HCT116 (cell line): Measurements from ENCODE around the gene IFI27L2. TPM values are rescaled to one million over a fixed set of nuclear protein-coding genes. Genes with fewer than 3 reads are reported as not detected.

Source experiments
- ATAC-seq: fragments of 200-7000 bp; cut with Tn5 transposase; 2 replicates; pipeline ENCODE4 v1.9.1; 2020; ENCODE audit warnings: mild to moderate bottlenecking, moderate library complexity
- BruUV-seq: library from RNA; stranded (reverse); fragments of 400-500 nt; replicated peaks from 2 replicates; lab custom pipeline; 2021; lab: Mats Ljungman, UMichigan
- CTCF ChIA-PET: fragments of 300-600 bp; sonication (Branson Sonifier 250); formaldehyde crosslinking; loops from one replicate; lab custom pipeline; 2021; ENCODE audit warnings: antibody characterized with exemption; lab: Charles Lee
- POLR2A ChIA-PET: fragments of 300-600, 350-600 bp; sonication (Branson Sonifier 250); formaldehyde crosslinking; loops from one replicate; lab custom pipeline; 2021; ENCODE audit warnings: antibody characterized with exemption; lab: Charles Lee
- RAD21 ChIA-PET, 2 experiments: fragments of 300-600 bp; sonication (Branson Sonifier 250); formaldehyde crosslinking; loops; one replicate each; lab custom pipeline; 2023; ENCODE audit warnings: low total read pairs in 2 of 2; ENCODE audit not compliant: uncharacterized antibody in 2 of 2, unreplicated experiment in 2 of 2, low non-redundant PET in 1 of 2; lab: Charles Lee
- DNase-seq: peaks from one replicate; pipeline ENCODE4 v3.0.0-alpha.2; 2010; ENCODE audit warnings: low read depth, low spot score
- H2AFZ ChIP-seq: fragments of 200-600 bp; shearing (Covaris generic), sonication (generic); 2 replicates; pipeline ENCODE4 v1.6.1; 2017; ENCODE audit warnings: low read depth, mixed run types, mixed read lengths, antibody characterized with exemption, low read length; ENCODE audit not compliant: poor library complexity, severe bottlenecking
- H3K27ac ChIP-seq: 2 replicates; pipeline ENCODE4 v1.5.1; 2012; ENCODE audit warnings: low read depth, low read length
- H3K27me3 ChIP-seq: fragments of 200-600 bp; sonication (generic); 2 replicates; pipeline ENCODE4 v1.6.1; 2016; ENCODE audit warnings: mixed run types, low read length, mixed read lengths; ENCODE audit not compliant: insufficient read depth
- H3K36me3 ChIP-seq, 2 experiments: fragments of 200-500 bp in 1 of 2; fragments of 200-600 bp in 1 of 2; sonication (Bioruptor generic) in 1 of 2; sonication (generic) in 1 of 2; 2 replicates each; pipeline versions ENCODE4 v1.5.1 to v1.6.1; 2014 to 2016; ENCODE audit warnings: low read length in 2 of 2, inconsistent platforms in 1 of 2, mixed read lengths in 1 of 2, mixed run types in 1 of 2; ENCODE audit not compliant: insufficient read depth in 2 of 2, control insufficient read depth in 1 of 2
- H3K4me1 ChIP-seq, 2 experiments: fragments of 200-600 bp in 1 of 2; sonication (generic) in 1 of 2; 2 replicates each; pipeline versions ENCODE4 v1.5.1 to v1.6.1; 2012 to 2017; ENCODE audit warnings: low read length in 2 of 2, inconsistent platforms in 1 of 2, mild to moderate bottlenecking in 1 of 2, mixed read lengths in 1 of 2, mixed run types in 1 of 2, moderate library complexity in 1 of 2; ENCODE audit not compliant: insufficient read depth in 2 of 2, control insufficient read depth in 1 of 2
- H3K4me2 ChIP-seq: fragments of 200-600 bp; sonication (generic); 2 replicates; pipeline ENCODE4 v1.6.1; 2017; ENCODE audit warnings: mixed run types, low read length, mixed read lengths
- H3K4me3 ChIP-seq, 2 experiments: fragments of 200-600 bp in 1 of 2; sonication (generic) in 1 of 2; replicated peaks in 1 of 2; 2 replicates each; pipeline ENCODE4 v1.5.1; 2011 to 2016; ENCODE audit warnings: low read length in 2 of 2, control low read depth in 1 of 2, low read depth in 1 of 2, mild to moderate bottlenecking in 1 of 2, mixed read lengths in 1 of 2, mixed run types in 1 of 2
- H3K79me2 ChIP-seq: fragments of 200-600 bp; sonication (generic); 2 replicates; pipeline ENCODE4 v1.6.1; 2017; ENCODE audit warnings: mild to moderate bottlenecking, mixed run types, low read length, moderate library complexity, mixed read lengths; ENCODE audit not compliant: insufficient read depth
- H3K9ac ChIP-seq: fragments of 200-600 bp; sonication (generic); 2 replicates; pipeline ENCODE4 v1.6.1; 2016; ENCODE audit warnings: low read length, mixed read lengths
- H3K9me2 ChIP-seq: fragments of 200-600 bp; sonication (generic), shearing (Covaris generic); 2 replicates; pipeline ENCODE4 v1.6.1; 2017; ENCODE audit warnings: mixed run types, mild to moderate bottlenecking, moderate library complexity; ENCODE audit not compliant: insufficient read depth
- H3K9me3 ChIP-seq, 2 experiments: fragments of 200-500 bp in 1 of 2; fragments of 200-600 bp in 1 of 2; sonication (Bioruptor generic) in 1 of 2; sonication (generic) in 1 of 2; 2 replicates each; pipeline ENCODE4 v1.6.1; 2014 to 2017; ENCODE audit warnings: low read length in 2 of 2, mixed read lengths in 2 of 2, inconsistent platforms in 1 of 2, low read depth in 1 of 2, mild to moderate bottlenecking in 1 of 2, mixed run types in 1 of 2, moderate library complexity in 1 of 2; ENCODE audit not compliant: control insufficient read depth in 1 of 2, insufficient read depth in 1 of 2
- H4K20me1 ChIP-seq: fragments of 200-600 bp; sonication (generic), shearing (Covaris generic); 2 replicates; pipeline ENCODE4 v1.6.1; 2017; ENCODE audit warnings: mixed run types, mild to moderate bottlenecking, moderate library complexity; ENCODE audit not compliant: insufficient read depth
- CBX3 ChIP-seq: IDR thresholded peaks from 2 replicates; pipeline ENCODE4 v1.6.1; 2012; ENCODE audit warnings: low read depth
- EGR1 ChIP-seq: IDR thresholded peaks from 2 replicates; pipeline ENCODE4 v1.6.1; 2012; ENCODE audit warnings: low read depth
- ELF1 ChIP-seq: IDR thresholded peaks from 2 replicates; pipeline ENCODE4 v1.6.1; 2012; ENCODE audit warnings: low read depth, borderline replicate concordance
- EZH2phosphoT487 ChIP-seq: fragments of 200-600 bp; IDR thresholded peaks from 2 replicates; pipeline ENCODE4 v1.6.1; 2018; ENCODE audit warnings: antibody characterized with exemption, borderline replicate concordance
- POLR2A ChIP-seq: IDR thresholded peaks from 2 replicates; pipeline ENCODE4 v1.7.0; 2011; ENCODE audit warnings: borderline replicate concordance; ENCODE audit not compliant: insufficient read depth, insufficient read length; ENCODE audit errors: extremely low read depth
- POLR2AphosphoS5 ChIP-seq: IDR thresholded peaks from 2 replicates; pipeline ENCODE4 v1.6.1; 2011; ENCODE audit warnings: mild to moderate bottlenecking, low read depth, low read length, moderate library complexity
- SIN3A ChIP-seq: IDR thresholded peaks from 2 replicates; pipeline ENCODE4 v1.6.1; 2012; ENCODE audit warnings: low read depth
- SRF ChIP-seq: IDR thresholded peaks from 2 replicates; pipeline ENCODE4 v1.6.1; 2012; ENCODE audit warnings: low read depth
- YY1 ChIP-seq: IDR thresholded peaks from 2 replicates; pipeline ENCODE4 v1.6.1; 2011; ENCODE audit warnings: low read length, low read depth, moderate library complexity, mild to moderate bottlenecking; ENCODE audit not compliant: insufficient replicate concordance; ENCODE audit errors: extremely low read depth
- intact Hi-C: fragments of 100-400 bp; cut with micrococcal nuclease; formaldehyde crosslinking; loops from 2 replicates; pipeline ENCODE4 v1.10.0; 2022
- total RNA-seq: library from RNA; stranded (reverse); gene quantifications from one replicate; pipeline ENCODE4 v1.2.1, GENCODE V29; 2021; ENCODE audit not compliant: unreplicated experiment
- TF ChIP-seq, protein P1 (sequence below): IDR thresholded peaks from 2 replicates; pipeline ENCODE4 v1.6.1; 2012; ENCODE audit warnings: low read depth
- TF ChIP-seq, protein P2 (sequence below), 3 experiments: fragments of 200-600 bp in 1 of 3; sonication (generic) in 1 of 3; IDR thresholded peaks in 2 of 3; conservative IDR thresholded peaks in 1 of 3; 2 replicates each; pipeline ENCODE4 v1.5.1; 2012 to 2017; ENCODE audit warnings: low read depth in 2 of 3, low read length in 2 of 3, antibody characterized with exemption in 1 of 3, borderline replicate concordance in 1 of 3, control low read depth in 1 of 3, mild to moderate bottlenecking in 1 of 3, mixed read lengths in 1 of 3, mixed run types in 1 of 3, moderate library complexity in 1 of 3; ENCODE audit not compliant: insufficient read depth in 1 of 3
- TF ChIP-seq, protein P3 (sequence below): IDR thresholded peaks from 2 replicates; pipeline ENCODE4 v1.6.1; 2011; ENCODE audit warnings: mild to moderate bottlenecking, low read length, moderate library complexity; ENCODE audit not compliant: insufficient replicate concordance; ENCODE audit errors: extremely low read depth
- TF ChIP-seq, protein P4 (sequence below): IDR thresholded peaks from 2 replicates; pipeline ENCODE4 v1.6.1; 2012
- TF ChIP-seq, protein P5 (sequence below): IDR thresholded peaks from 2 replicates; pipeline ENCODE4 v1.6.1; 2012

The IFI27L2 gene
- total RNA-seq, 1 experiment from 2014 or later, result 42.9 TPM

DNA sequence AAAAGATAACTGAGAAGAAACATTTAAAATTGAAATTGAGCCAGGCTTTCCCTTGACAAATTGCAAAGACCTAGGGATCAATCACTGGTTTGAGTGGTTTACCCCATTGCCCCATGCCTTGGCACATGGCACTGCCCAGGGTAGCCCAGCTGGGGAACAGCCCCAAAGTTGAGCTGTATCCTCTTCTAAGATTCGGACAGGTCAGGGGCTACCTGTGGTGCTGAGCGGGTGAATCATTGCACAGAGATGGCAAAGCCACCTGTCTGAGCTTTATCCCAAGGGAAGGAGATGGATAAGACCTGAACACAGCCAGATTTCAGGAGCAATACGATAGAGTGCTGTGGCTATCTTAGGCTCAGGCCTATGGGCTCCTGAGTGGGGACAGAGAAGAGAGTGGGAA is 7.0 kb downstream of the IFI27L2 start (continued):
- no peak for TF ChIP-seq POLR2AphosphoS5

DNA sequence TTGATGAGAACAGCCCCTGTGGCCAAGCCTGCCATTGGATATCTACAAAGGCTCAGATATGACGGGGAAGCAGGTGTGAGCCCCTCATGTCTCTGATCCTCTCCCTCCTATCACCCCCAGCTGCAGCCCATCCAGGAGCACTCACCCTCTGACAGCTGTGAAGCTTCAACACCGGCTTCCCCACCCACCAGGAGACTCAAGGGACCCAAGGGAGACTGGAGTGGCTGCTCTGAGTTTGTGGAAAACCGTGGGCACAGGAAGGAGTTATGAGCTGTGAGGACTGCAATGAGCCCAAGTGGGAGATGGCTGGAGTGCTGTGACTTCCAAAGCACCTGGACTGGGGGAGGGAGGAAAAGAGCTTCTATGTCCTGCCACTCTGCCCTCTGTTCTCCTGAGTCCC is 7.9 kb downstream of the IFI27L2 start:
- Histone ChIP-seq H3K4me1 (no peaks in the 10 kb centered on the region), H3K79me2 (no peaks in the 10 kb centered on the region), H3K9me3 (peaks cover 0 to 11% of the 10 kb centered on the region in 2 experiments; a peak in 2 of 4 replicates), H3K27me3 (peaks cover 3% of the 10 kb centered on the region; the same call in 1 of the 2 replicates), H4K20me1 (no peaks in the 10 kb centered on the region), H3K36me3 (no peaks in the 10 kb centered on the region), H2AFZ (no peak overlapping the region), H3K4me2 (no peak overlapping the region), H3K9ac (no peak overlapping the region), H3K4me3 (no peak overlapping the region), H3K9me2 (no peaks in the 10 kb centered on the region), H3K27ac (no peak overlapping the region)
- intact Hi-C loops, result no loop called here
- RAD21 ChIA-PET, result no interaction called here
- POLR2A ChIA-PET, result no interaction called here
- BruUV-seq, result no TSS peak
- no peak for ATAC-seq
- no peak for DNase-seq
- CTCF ChIA-PET, result no interaction called here
- TF ChIP-seq SIN3A, result no peak
- no peak for TF ChIP-seq EGR1
- no peak for TF ChIP-seq EZH2phosphoT487
- no peak for TF ChIP-seq YY1
- TF ChIP-seq, protein P1, sequence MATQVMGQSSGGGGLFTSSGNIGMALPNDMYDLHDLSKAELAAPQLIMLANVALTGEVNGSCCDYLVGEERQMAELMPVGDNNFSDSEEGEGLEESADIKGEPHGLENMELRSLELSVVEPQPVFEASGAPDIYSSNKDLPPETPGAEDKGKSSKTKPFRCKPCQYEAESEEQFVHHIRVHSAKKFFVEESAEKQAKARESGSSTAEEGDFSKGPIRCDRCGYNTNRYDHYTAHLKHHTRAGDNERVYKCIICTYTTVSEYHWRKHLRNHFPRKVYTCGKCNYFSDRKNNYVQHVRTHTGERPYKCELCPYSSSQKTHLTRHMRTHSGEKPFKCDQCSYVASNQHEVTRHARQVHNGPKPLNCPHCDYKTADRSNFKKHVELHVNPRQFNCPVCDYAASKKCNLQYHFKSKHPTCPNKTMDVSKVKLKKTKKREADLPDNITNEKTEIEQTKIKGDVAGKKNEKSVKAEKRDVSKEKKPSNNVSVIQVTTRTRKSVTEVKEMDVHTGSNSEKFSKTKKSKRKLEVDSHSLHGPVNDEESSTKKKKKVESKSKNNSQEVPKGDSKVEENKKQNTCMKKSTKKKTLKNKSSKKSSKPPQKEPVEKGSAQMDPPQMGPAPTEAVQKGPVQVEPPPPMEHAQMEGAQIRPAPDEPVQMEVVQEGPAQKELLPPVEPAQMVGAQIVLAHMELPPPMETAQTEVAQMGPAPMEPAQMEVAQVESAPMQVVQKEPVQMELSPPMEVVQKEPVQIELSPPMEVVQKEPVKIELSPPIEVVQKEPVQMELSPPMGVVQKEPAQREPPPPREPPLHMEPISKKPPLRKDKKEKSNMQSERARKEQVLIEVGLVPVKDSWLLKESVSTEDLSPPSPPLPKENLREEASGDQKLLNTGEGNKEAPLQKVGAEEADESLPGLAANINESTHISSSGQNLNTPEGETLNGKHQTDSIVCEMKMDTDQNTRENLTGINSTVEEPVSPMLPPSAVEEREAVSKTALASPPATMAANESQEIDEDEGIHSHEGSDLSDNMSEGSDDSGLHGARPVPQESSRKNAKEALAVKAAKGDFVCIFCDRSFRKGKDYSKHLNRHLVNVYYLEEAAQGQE, result no peak
- TF ChIP-seq, protein P2, sequence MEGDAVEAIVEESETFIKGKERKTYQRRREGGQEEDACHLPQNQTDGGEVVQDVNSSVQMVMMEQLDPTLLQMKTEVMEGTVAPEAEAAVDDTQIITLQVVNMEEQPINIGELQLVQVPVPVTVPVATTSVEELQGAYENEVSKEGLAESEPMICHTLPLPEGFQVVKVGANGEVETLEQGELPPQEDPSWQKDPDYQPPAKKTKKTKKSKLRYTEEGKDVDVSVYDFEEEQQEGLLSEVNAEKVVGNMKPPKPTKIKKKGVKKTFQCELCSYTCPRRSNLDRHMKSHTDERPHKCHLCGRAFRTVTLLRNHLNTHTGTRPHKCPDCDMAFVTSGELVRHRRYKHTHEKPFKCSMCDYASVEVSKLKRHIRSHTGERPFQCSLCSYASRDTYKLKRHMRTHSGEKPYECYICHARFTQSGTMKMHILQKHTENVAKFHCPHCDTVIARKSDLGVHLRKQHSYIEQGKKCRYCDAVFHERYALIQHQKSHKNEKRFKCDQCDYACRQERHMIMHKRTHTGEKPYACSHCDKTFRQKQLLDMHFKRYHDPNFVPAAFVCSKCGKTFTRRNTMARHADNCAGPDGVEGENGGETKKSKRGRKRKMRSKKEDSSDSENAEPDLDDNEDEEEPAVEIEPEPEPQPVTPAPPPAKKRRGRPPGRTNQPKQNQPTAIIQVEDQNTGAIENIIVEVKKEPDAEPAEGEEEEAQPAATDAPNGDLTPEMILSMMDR (IDR thresholded peaks at IDR 0.05 in 2 of 3, conservative IDR thresholded peaks at IDR 0.05 in 1 of 3; ENCODE audit: borderline replicate concordance in 1 of 3, insufficient read depth in 1 of 3, low read depth in 2 of 3, low read length in 2 of 3), result no peak
- TF ChIP-seq, protein P3, sequence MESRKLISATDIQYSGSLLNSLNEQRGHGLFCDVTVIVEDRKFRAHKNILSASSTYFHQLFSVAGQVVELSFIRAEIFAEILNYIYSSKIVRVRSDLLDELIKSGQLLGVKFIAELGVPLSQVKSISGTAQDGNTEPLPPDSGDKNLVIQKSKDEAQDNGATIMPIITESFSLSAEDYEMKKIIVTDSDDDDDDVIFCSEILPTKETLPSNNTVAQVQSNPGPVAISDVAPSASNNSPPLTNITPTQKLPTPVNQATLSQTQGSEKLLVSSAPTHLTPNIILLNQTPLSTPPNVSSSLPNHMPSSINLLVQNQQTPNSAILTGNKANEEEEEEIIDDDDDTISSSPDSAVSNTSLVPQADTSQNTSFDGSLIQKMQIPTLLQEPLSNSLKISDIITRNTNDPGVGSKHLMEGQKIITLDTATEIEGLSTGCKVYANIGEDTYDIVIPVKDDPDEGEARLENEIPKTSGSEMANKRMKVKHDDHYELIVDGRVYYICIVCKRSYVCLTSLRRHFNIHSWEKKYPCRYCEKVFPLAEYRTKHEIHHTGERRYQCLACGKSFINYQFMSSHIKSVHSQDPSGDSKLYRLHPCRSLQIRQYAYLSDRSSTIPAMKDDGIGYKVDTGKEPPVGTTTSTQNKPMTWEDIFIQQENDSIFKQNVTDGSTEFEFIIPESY, result no peak
- TF ChIP-seq CBX3, result no peak
- no peak for TF ChIP-seq POLR2AphosphoS5
- TF ChIP-seq, protein P4, sequence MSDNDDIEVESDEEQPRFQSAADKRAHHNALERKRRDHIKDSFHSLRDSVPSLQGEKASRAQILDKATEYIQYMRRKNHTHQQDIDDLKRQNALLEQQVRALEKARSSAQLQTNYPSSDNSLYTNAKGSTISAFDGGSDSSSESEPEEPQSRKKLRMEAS, result no peak
- TF ChIP-seq ELF1, result no peak
- TF ChIP-seq POLR2A, result no peak
- no peak for TF ChIP-seq SRF
- TF ChIP-seq, protein P5, sequence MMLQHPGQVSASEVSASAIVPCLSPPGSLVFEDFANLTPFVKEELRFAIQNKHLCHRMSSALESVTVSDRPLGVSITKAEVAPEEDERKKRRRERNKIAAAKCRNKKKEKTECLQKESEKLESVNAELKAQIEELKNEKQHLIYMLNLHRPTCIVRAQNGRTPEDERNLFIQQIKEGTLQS, result no peak
